NCI-H128 (cell line): Measurements from ENCODE around the gene ERN1.

Experiments used
- DNase-seq: peaks from one replicate; lab custom pipeline; 2025; ENCODE audit not compliant: unreplicated experiment; lab: John Stamatoyannopoulos, UW

The ERN1 gene

DNA sequence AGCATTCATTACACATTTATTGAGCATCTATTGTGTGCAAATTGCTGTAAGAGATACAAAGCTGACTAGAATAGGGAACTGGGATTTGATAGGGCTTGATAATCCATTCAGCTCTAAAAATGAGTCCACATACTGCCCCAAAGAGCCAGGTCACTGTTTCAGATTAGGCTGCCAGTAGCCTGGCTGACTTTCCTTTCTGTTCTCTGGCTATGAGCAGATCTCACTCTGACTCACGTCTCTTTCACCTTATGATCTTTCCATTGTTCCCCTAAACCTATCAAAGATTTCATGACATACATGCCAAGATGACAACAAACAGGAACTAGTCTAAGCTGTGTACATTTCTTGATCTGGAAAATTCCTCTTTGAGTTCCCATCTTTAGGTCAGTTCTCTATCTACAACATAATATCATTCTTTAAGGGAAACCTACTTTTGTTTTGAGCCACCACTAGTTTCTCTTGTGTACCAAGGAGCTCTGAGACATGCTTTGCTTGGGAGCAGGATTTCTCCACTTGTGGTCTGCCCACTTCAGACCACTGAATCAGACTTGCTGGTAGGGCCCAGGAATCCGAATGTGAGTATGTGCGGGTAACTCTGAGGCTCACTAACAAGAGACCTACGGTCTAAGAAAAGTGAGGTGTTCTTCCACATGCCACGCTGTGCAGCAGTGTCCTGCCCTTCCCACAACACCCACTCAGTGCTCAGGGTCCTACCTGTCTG, 68.6 kb downstream of the ERN1 start:
- DNase-seq = no peak

- DNase-seq = no peak
Observed at GRCh38 chr17:64060331-64060730, 69.6 kb downstream of the ERN1 start.

- no peak for DNase-seq
Observed at GRCh38 chr17:64059756-64060155, 70.2 kb downstream of the ERN1 start.

DNA sequence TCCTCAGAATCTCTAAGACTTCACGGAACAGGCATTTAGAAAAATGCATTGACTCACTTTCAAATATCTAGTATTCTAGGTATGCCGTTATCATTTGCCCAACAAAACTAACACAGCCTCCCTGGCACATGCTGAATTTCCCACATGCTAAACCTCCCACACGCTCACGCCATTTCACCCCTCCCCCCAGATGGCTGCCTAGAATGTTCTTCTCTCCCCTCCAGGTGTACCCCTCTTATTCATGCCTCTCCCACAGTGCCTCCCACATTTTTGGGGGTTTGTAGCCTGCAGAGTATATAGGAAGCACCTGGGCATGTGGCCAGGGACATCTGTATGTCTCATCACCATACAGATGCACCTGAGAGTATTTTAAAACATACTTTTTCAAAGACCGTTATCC, 71.3 kb downstream of the ERN1 start:
- DNase-seq = no peak

DNA sequence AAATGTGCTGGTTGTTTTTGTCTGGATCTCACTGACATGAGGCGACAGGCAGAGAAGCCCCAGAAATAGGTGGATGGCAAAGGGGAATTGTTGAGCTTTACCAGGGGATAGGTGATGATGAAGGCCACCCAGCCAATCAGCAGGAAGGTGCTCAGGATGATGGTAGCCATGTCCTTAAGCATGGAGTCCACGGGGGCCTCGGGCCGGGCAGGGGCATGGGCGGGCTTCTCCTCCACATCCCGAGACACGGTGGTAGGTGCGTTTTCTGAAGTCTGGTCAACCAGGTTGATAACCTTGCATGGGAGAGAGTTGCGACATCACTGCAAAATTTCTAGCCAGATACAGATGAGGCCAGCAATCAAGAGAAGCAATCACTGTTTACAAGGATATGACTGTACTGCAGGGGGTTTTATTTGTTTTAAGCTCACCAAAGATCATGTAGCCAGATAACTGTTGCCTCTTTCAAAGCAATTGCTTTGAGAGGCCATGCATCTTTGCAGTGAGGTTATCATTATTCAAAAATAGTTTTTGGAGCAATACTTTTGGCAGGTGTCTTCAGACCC, 72.2 kb downstream of the ERN1 start:
- no peak for DNase-seq

- DNase-seq = no peak
Observed at GRCh38 chr17:64056269-64057005, 73.5 kb downstream of the ERN1 start.

DNA sequence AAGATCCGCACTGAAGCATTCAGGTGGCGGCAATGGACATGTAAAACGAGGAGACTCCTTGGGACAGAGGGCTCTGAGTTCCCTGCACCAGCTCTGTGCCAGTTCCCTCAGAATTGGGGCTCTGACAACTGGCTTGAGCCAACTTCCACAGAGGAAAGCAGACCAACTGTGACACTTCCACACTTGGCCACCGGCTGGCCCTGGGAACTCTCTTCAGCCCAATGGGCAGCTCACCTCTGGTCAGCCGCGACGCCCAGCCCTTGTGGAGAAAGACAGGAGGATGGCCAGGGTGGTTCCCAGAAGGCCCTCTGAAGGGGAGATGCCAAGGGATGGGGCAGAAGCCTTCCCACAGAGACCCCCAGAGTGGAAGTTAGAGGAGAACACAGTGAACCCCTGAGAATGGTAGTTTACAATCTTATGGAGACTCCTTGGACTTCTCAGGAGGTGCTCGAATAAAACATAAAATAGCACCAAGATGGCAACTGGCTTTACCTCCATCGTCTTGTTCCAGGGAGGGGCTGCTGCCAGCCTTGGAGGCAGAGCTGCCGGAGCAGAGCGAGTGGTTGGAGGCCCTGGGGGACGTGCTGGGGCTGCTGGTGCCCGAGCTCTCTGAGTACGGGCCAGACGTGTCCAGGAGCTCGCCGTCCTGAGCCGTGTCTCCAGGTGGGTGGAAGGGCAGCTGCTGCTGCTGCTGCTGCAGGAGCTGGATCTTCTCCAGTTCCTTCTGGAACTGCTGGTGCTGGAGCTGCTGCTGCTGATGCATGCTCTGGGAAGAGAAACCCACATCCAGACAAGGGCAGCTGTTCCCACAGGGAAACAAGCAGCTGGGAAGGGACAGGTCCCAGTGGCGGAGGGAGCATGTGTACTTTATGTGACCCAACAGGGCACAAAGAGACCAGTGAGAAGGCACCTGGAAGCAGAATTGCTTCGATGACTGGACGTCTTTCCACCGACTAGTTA, 74.5 kb downstream of the ERN1 start:
- DNase-seq = no peak

GRCh38 chr17:64054304-64054703, 75.6 kb downstream of the ERN1 start:
- no peak for DNase-seq

- no peak for DNase-seq
Observed at GRCh38 chr17:64053101-64053500, 76.8 kb downstream of the ERN1 start.

DNA sequence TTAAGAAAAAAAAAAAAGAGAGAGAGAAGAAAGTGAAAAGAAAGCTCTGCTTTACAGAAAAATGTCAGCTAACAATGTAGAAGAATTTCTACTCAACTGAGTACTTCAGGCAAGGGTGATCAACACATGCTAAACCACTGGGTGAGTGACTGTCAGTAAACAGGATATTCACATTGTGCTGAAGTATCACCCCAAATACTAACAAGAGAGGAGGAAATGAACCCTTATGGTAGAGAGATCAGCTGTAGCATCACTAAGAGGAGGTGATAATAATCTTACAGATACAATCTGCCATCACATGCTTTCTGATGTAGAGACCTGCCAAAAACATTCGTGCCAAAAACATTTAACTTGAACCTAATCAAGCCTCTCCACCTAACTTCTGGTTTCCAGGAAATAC, 78.8 kb downstream of the ERN1 start:
- DNase-seq = no peak

- no peak for DNase-seq
Observed at GRCh38 chr17:64048805-64049204, 81.1 kb downstream of the ERN1 start.

DNA sequence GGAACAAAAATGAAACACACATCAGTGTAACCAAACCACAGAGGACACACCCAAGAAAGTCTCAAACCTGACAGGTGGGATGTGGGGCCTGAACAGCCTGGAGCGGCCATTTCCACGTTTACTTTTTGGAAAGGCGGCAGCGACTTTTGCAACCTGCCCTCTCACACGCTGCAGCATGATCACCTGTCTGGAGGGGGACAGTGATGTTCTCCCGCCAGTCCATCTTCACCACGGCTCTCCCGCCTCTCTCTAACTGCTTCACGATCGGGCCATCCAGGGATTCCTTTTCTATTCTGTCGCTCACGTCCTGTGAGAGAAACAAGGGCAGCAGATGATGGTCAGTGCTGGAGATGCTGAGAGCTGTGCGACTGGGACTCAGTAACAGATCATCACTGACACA, 84.8 kb downstream of the ERN1 start:
- no peak for DNase-seq

DNA sequence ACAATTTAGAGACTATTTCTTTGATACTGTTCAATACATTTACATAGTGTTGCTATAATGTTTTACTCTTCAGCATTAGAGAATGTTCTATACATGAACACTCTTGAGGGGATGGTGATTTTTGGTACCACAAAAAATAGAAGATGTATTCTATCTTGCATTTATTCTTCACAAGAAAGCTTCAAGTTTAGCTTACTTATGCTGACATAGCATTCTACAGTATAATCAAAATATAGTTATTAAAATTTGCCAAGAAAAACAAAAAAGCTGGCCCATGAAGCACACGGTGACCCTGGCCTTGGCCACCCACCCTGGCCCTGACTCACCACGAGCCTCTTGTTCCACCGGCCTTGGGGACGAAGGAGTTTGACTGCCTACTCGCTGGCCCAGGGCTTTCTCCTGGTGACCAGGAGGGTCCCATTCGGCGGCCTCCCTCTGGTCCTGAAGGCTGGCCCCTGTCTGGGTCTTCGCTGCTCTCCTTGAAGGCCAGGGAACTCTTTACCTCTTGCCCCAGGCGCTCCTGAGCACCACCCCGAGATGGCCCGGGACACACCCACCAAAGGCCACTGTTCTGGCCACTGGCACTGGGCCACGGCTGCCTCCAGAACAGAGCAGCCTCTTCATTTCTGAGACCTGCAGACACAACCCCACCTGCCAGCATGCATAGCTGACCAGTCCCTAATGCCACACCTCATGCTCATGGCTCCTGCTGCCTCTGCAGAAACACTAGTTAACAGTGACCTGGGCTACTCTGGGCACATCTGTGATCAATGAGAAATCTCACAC, 87.1 kb downstream of the ERN1 start:
- DNase-seq = no peak

DNA sequence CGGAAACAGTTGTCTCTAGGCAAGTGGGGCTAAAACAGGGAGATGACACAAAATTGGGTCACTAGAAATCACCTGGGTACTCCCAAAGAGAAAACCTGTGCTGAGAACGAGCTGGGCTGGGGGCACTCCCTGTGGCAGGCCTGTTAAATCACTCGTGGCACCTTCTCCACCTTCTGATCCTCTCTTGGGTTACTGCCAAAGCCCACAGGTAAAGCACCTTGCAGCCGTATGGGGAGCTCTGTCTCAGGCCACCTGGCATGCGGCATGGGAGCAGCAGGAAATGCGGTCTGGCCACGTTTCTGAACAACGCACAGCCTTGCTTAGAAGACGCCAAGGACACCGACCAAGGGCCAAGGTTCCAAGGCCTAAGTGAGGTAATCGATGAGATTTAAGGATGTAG, 88.0 kb downstream of the ERN1 start:
- no peak for DNase-seq

DNA sequence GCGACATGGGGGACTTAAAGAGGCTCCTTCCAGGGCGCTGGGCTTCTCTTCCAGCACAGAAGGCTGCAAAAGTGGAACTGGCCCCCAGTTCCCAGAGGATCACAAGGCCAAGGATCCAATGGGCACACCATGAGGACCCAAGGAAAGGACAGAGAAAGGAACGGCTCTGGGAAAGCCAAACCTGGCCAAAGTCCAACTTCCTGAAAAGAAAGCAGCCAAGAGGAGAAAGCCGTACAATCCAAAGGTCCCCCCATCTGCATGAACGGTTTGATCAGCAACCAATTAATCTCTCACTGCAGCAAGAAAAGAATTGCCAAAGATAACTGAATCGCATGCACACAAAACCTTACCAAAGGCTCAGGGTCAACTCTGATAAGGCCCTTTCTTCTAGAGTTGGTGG, 89.7 kb downstream of the ERN1 start:
- no peak for DNase-seq

DNA sequence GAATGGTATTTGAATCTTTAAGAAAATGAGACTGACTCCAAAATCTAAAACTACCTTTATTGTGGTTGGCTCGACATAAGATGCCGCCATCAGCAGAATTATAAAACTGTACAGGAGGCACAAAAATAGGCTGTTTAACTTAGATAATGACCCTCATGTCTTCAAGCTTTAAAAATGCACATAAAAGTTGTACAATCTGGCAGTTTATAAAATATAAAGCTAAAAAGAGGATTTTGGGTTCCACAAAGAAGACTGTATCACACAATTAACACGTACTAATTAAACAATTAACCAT, 90.9 kb downstream of the ERN1 start:
- DNase-seq = no peak

DNA sequence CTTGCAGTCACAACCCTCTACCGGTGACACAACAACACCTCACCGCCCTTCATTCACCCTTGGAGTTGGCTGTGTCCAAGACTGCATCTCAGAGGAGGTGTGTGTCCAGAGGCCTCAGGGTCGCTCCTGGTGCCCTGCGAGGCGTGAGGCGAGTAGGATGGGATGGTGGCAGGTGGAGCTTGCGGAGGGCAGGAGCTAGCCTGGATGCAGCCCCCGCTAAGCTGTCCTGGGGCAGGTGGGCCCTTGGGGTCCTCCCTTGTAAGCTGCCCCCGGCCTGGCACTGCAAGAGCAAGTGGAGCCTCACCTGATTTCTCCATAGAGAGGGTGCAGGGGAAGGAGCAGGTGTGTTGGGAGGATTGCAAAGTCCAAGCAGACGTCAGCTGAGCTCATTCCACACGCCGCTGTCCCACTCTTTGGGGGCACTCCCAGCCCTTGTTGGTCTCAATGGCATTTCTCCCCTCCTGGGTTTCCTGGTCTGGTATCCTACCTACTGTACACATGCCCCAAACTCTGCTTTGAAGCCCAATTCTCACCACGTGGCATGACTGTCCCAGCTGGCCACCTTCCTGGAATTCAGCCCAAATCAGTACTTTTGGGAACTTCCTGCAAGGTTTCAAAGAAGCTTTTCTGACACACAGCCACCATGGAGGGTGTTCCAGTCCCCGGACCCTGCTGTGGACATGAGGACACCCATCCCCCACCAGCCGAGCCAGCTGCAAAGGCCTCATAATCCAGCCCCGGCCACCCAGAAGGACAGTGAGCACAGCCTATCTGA, 91.4 kb downstream of the ERN1 start:
- no peak for DNase-seq

DNA sequence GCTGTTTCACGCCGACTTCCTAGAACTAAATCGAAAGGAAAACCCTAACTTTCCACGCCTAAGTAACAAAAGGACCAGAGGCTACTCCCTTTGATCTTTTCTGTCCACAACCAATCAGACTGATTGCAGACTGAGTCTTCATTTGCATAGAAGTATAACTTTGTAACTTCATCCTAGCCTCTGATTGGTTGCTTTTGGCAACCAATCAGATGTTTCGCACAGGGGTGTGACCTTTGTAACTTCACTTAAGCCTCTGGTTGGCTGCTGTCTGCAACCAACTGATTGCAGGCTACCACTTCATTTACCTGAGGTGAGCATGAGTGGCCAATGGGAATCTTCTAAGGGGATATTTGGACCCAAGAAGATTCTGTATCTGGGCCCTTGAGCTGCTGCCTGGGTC, 92.1 kb downstream of the ERN1 start:
- DNase-seq = no peak

- no peak for DNase-seq
Observed at GRCh38 chr17:64037180-64037579, 92.8 kb downstream of the ERN1 start.
